Upper lobe of left lung (tissue), 6 donors: ENCODE data around the gene PXDN. TPM values are rescaled to one million over a fixed set of nuclear protein-coding genes. Genes with fewer than 3 reads are reported as not detected.
A peak's percentile ranks its signal among the peaks of the same experiment; 100 is the strongest.

Experiments used
- ATAC-seq, 2 donors: fragments of 200-7000 bp; cut with Tn5 transposase; one replicate each; pipeline ENCODE4 v1.9.1; 2022; ENCODE audit warnings: mild to moderate bottlenecking in 2 of 2, moderate library complexity in 2 of 2; ENCODE audit not compliant: low FRiP score in 2 of 2
- DNase-seq, 2 donors: peaks; one replicate each; pipeline ENCODE4 v3.0.0-alpha.2; 2019 to 2020
- H3K27ac ChIP-seq, 4 donors: fragments of 200-600 bp; sonication (generic); one replicate each; pipeline ENCODE4 v1.5.1; 2016 to 2019
- H3K27me3 ChIP-seq, 4 donors: fragments of 200-600 bp; sonication (generic); one replicate each; pipeline ENCODE4 v1.5.1; 2017 to 2019
- H3K36me3 ChIP-seq, 4 donors: fragments of 200-600 bp; sonication (generic); one replicate each; pipeline ENCODE4 v1.5.1; 2016 to 2019
- H3K4me1 ChIP-seq, 4 donors: fragments of 200-600 bp; sonication (generic); one replicate each; pipeline ENCODE4 v1.5.1; 2018 to 2019
- H3K4me3 ChIP-seq, 4 donors: fragments of 200-600 bp; sonication (generic); one replicate each; pipeline ENCODE4 v1.5.1; 2017 to 2019; ENCODE audit warnings: mild to moderate bottlenecking in 2 of 4, moderate library complexity in 1 of 4
- H3K9me3 ChIP-seq, 4 donors: fragments of 200-600 bp; sonication (generic); one replicate each; pipeline ENCODE4 v1.5.1; 2018 to 2019
- EP300 ChIP-seq, 4 donors: sonication (generic); formaldehyde crosslinking; IDR thresholded peaks; one replicate each; pipeline ENCODE4 v1.5.1; 2017; ENCODE audit warnings: antibody characterized with exemption in 4 of 4, control low read depth in 2 of 4
- POLR2A ChIP-seq, 4 donors: fragments of 450-650 bp; IDR thresholded peaks; one replicate each; pipeline ENCODE4 v1.5.1; 2016 to 2017; ENCODE audit warnings: antibody characterized with exemption in 4 of 4, mild to moderate bottlenecking in 2 of 4
- POLR2AphosphoS5 ChIP-seq, 2 donors: sonication (generic); formaldehyde crosslinking; IDR thresholded peaks; one replicate each; pipeline ENCODE4 v1.5.1; 2017; ENCODE audit warnings: antibody characterized with exemption in 2 of 2
- WGBS, 2 donors: methylation state at CpG; one replicate each; pipeline ENCODE4 v1.1.5; 2017 to 2018; 5-methylcytosine and 5-hydroxymethylcytosine counted together
- total RNA-seq, 6 donors: library from RNA; depleted of rRNA in 4 of 6; stranded (reverse); fragments of >200 nt in 4 of 6; gene quantifications; one replicate each; pipeline versions ENCODE4 v1.1.0 to v1.2.1, GENCODE V29; 2016 to 2021
- TF ChIP-seq, protein P1 (sequence below), 6 experiments: fragments of 450-650 bp in 4 of 6; fragments of 200-600 bp in 2 of 6; sonication (generic) in 2 of 6; IDR thresholded peaks; one replicate each; pipeline ENCODE4 v1.5.1; 2016 to 2019; ENCODE audit warnings: antibody characterized with exemption in 6 of 6
- donor health status: DM: no; HTN: no; CAD: no; lungs with moderate emphysema.
- donor health status: DM: no; HTN: yes; CAD: no; lungs with severe emphysema.

Gene PXDN
- total RNA-seq, 6 donors from 2014 or later = 20.8 to 65.6 (median 38.5) TPM

DNA sequence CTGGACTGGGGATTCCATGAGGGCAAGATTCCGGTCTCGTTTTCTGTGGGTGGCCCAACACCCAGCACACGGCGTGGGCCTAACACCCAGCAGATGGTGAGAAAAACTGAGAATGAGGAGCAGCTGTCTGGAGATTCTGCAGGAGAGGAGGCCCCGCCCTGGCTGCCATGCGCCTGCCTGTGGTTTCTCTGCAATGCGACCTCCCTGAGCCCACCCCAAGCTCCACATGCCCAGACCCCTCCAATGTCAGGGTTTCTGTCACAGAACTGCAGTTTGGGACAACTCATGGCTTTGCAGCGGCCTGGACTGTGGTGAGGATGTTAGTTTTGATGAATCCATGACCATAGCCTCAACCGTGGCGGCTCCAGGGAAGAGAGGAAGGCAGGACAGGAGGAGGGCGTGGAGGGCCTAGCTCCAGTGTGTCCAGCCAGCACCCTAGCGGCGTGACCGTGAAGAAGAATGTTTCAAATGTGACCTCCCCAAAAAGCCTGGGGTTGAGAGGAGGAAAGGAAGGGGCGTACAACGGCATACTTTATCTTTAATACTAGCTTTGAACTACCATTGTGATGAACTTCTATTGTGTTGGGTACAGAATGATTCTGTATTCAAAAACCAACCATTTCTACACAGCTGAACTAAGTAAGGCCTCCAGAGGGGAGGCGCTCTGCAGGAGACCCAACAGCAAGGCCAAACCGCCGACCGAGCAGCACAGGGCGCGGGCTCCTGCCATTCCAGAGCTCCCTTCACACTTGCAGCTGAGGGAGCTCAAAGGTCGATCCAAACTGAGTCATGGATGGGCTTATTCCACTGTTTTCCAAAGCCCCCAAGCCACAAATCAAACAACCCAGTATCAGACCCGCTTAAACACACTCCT, 3.4 kb downstream of the PXDN start:
- Histone ChIP-seq H3K9me3 (no peaks in the 10 kb centered on the region), H3K27ac (peak overlapping the region in 3 of 4 donors; percentile 30 to 47 (median 40)), H3K27me3 (peaks cover 0 to 10% (median 4%) of the 10 kb centered on the region in 4 donors), H3K36me3 (no peaks in the 10 kb centered on the region), H3K4me3 (no peak overlapping the region), H3K4me1 (peaks cover 14 to 52% (median 26%) of the 10 kb centered on the region in 4 donors)
- WGBS, 2 donors = 90 to 94% methylated on average over 18 to 24 of the region's 24 CpGs
- TF ChIP-seq EP300 (IDR thresholded peaks at IDR 0.05) (no peak), POLR2A (IDR thresholded peaks at IDR 0.05) (no peak), POLR2AphosphoS5 (IDR thresholded peaks at IDR 0.05) (no peak)
- TF ChIP-seq, protein P1, sequence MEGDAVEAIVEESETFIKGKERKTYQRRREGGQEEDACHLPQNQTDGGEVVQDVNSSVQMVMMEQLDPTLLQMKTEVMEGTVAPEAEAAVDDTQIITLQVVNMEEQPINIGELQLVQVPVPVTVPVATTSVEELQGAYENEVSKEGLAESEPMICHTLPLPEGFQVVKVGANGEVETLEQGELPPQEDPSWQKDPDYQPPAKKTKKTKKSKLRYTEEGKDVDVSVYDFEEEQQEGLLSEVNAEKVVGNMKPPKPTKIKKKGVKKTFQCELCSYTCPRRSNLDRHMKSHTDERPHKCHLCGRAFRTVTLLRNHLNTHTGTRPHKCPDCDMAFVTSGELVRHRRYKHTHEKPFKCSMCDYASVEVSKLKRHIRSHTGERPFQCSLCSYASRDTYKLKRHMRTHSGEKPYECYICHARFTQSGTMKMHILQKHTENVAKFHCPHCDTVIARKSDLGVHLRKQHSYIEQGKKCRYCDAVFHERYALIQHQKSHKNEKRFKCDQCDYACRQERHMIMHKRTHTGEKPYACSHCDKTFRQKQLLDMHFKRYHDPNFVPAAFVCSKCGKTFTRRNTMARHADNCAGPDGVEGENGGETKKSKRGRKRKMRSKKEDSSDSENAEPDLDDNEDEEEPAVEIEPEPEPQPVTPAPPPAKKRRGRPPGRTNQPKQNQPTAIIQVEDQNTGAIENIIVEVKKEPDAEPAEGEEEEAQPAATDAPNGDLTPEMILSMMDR (IDR thresholded peaks at IDR 0.05) = no peak
- DNase-seq = peak in 1 of 2 donors; percentile 29
- ATAC-seq = no peak

DNA sequence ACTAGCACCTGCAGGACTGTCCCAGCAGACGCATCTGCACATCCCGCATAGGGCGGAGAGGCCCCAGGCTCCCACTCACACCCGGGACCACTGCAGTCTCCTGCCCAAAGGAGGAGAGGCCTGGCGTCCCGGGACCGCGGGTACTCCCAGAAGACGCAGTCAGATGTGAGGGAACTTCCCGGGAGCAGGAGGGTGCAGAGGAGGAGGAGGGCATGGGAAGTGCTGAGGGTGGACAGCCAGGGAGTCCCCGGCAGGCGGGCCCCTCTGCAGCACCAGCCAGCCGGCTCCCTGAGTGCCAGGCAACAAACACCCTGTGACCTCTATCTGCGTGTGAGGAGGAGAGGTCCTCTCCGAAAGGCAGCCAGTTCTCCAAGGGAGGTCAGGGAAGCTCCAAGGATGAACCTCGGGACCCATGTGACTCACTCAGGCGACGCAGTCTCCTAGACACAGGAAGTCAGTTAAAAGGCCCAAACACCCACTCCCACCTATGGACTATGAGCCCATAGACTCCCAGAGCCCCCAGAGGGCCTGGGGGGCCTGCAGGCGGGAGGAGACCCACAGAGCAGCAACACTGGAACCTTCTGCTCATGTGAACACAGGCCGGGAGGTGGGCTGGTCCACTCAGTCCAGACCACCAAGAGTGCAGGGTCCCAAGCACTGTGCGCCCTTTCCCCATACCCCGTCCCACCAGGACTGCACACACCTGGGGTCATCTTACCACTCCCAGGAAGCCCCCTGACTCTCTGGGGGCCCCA, 4.2 kb downstream of the PXDN start:
- Histone ChIP-seq H3K27ac (peak overlapping the region; percentile 30 to 62 (median 42)), H3K27me3 (peaks cover 0 to 10% (median 4%) of the 10 kb centered on the region in 4 donors), H3K4me3 (no peak overlapping the region), H3K36me3 (no peaks in the 10 kb centered on the region), H3K4me1 (peaks cover 14 to 47% (median 22%) of the 10 kb centered on the region in 4 donors), H3K9me3 (no peaks in the 10 kb centered on the region)
- ATAC-seq (no peak), DNase-seq (peak in 1 of 2 donors; percentile 68)
- WGBS, 2 donors = 68 to 80% methylated on average over 6 to 22 of the region's 22 CpGs
- TF ChIP-seq EP300 (IDR thresholded peaks at IDR 0.05) = no peak
- TF ChIP-seq, protein P1 (IDR thresholded peaks at IDR 0.05) = no peak
- no peak for TF ChIP-seq POLR2A (IDR thresholded peaks at IDR 0.05)

DNA sequence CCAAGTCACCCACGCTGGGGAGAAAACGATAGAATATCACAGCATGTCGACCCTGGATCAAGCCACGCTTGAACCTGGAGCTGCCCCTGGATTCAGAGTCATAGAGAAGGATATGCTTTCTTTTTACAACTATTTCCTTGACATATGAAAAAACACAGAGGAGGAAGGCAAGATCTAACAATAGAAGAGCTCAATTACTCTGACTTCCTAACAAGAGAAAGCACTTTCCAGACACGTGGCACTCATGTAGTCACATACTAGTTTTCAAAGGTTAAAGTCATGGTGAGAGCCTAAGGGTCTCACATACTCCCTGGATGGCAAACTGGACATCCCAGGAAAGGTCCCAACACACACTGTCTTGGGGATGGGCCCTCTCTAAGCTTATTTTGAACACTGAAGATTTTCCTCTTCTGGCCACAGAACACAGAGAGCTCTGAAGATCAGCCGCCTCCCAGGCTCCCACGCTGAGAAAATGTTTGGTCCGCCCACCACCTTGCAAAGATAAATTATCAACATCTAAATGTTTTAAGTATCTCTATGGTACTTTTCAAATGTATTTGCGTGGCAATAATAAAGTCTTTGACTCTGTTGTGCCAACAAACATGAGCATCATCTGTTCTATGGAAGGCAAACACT, 4.9 kb downstream of the PXDN start:
- H3K4me1 ChIP-seq = peaks cover 14 to 40% (median 17%) of the 10 kb centered on the region in 4 donors
- 64 to 77% methylated on average over 9 of the region's 9 CpGs for WGBS, 2 donors
- TF ChIP-seq, protein P1 (IDR thresholded peaks at IDR 0.05) = no peak
- no peak for TF ChIP-seq POLR2AphosphoS5 (IDR thresholded peaks at IDR 0.05)
- TF ChIP-seq EP300 (IDR thresholded peaks at IDR 0.05) = no peak
- no peak for TF ChIP-seq POLR2A (IDR thresholded peaks at IDR 0.05)
- peaks cover 0 to 8% (median 4%) of the 10 kb centered on the region in 4 donors for H3K27me3 ChIP-seq
- H3K36me3 ChIP-seq = no peaks in the 10 kb centered on the region
- DNase-seq = no peak
- no peaks in the 10 kb centered on the region for H3K9me3 ChIP-seq
- no peak overlapping the region for H3K4me3 ChIP-seq
- ATAC-seq = no peak
- peak overlapping the region; percentile 30 to 62 (median 44) for H3K27ac ChIP-seq

DNA sequence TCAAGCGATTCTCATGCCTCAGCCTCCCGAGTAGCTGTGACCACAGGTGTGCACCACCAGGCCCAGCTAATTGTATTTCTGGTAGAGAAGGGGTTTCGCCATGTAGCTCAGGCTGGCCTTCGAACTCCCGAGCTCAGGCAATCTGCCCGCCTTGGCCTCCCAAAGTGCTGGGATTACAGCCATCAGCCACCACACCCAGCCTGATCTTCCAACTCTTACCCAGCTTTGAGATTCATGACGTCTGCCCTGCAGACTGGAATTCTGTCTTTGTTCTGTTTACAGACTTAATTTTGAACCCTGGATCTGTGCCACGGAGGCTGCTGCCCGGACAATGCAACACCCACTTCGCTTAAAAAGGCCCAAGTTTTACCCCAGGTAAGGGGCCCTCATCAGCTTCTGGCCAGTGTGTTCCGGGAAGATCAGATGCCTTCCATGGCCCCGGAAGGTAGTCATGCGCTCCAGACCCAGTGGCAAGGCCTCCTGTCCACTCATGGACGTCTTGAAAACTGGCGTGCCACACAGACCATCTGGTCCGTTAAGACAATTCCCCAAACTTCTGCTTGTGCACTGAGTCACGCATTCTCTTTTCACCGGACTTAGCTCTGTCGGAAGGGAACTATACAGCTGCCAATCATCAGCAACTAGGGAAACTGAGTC, 5.5 kb downstream of the PXDN start:
- H3K36me3 ChIP-seq = no peaks in the 10 kb centered on the region
- WGBS, 2 donors = 76 to 80% methylated on average over 13 to 19 of the region's 19 CpGs
- DNase-seq (no peak), ATAC-seq (no peak)
- H3K27ac ChIP-seq = peak overlapping the region in 3 of 4 donors; percentile 41 to 62 (median 47)
- peaks cover 0 to 3% (median under 1%) of the 10 kb centered on the region in 4 donors for H3K27me3 ChIP-seq
- H3K4me1 ChIP-seq = peaks cover 11 to 33% (median 17%) of the 10 kb centered on the region in 4 donors
- H3K4me3 ChIP-seq = no peak overlapping the region
- no peaks in the 10 kb centered on the region for H3K9me3 ChIP-seq
- TF ChIP-seq POLR2A (IDR thresholded peaks at IDR 0.05) (no peak), POLR2AphosphoS5 (IDR thresholded peaks at IDR 0.05) (no peak), EP300 (IDR thresholded peaks at IDR 0.05) (no peak)
- TF ChIP-seq, protein P1 (IDR thresholded peaks at IDR 0.05) = no peak
